Duodenal mucosa (tissue), 2 donors: ENCODE measurements around the gene CD247.

Source experiments
- H3K27ac ChIP-seq: one replicate; pipeline ENCODE4 v1.7.0; 2013; ENCODE audit warnings: low read depth, low read length
- H3K27me3 ChIP-seq, 2 donors: one replicate each; pipeline ENCODE4 v1.7.0; 2013; ENCODE audit warnings: low read length in 2 of 2, control low read depth in 1 of 2; ENCODE audit not compliant: insufficient read depth in 2 of 2, control insufficient read depth in 1 of 2
- H3K36me3 ChIP-seq, 2 donors: one replicate each; pipeline ENCODE4 v1.7.0; 2013; ENCODE audit warnings: low read length in 2 of 2, control low read depth in 1 of 2; ENCODE audit not compliant: insufficient read depth in 2 of 2, control insufficient read depth in 1 of 2
- H3K4me1 ChIP-seq, 2 donors: one replicate each; pipeline ENCODE4 v1.7.0; 2013; ENCODE audit warnings: low read length in 2 of 2, control low read depth in 1 of 2; ENCODE audit not compliant: insufficient read depth in 2 of 2, control insufficient read depth in 1 of 2
- H3K4me3 ChIP-seq, 2 donors: one replicate each; pipeline ENCODE4 v1.7.0; 2013; ENCODE audit warnings: low read length in 2 of 2, low read depth in 1 of 2
- H3K9ac ChIP-seq, 2 donors: one replicate each; pipeline ENCODE4 v1.7.0; 2013; ENCODE audit warnings: low read length in 2 of 2, low read depth in 1 of 2
- H3K9me3 ChIP-seq, 2 donors: one replicate each; pipeline ENCODE4 v1.7.0; 2013; ENCODE audit warnings: low read length in 2 of 2, control low read depth in 1 of 2; ENCODE audit not compliant: control insufficient read depth in 1 of 2

Gene CD247

GRCh38 chr1:167526667-167527383 is 8.5 kb upstream of the CD247 start:
- H3K4me3 ChIP-seq = no peak overlapping the region
- H3K9ac ChIP-seq = no peak overlapping the region
- H3K27me3 ChIP-seq = no peaks in the 10 kb centered on the region
- no peaks in the 10 kb centered on the region for H3K9me3 ChIP-seq
- H3K4me1 ChIP-seq = peaks cover 4 to 10% of the 10 kb centered on the region in 2 donors
- H3K27ac ChIP-seq = no peak overlapping the region
- no peaks in the 10 kb centered on the region for H3K36me3 ChIP-seq

- Histone ChIP-seq H3K4me1 (peaks cover 4 to 10% of the 10 kb centered on the region in 2 donors), H3K27ac (no peak overlapping the region), H3K36me3 (no peaks in the 10 kb centered on the region), H3K27me3 (no peaks in the 10 kb centered on the region), H3K9me3 (no peaks in the 10 kb centered on the region), H3K9ac (no peak overlapping the region), H3K4me3 (no peak overlapping the region)
Observed at GRCh38 chr1:167524651-167525050, 6.3 kb upstream of the CD247 start.

- Histone ChIP-seq H3K4me1 (no peaks in the 10 kb centered on the region), H3K9ac (no peak overlapping the region), H3K9me3 (no peaks in the 10 kb centered on the region), H3K4me3 (no peak overlapping the region), H3K27me3 (no peaks in the 10 kb centered on the region), H3K36me3 (no peaks in the 10 kb centered on the region), H3K27ac (no peak overlapping the region)
Observed at GRCh38 chr1:167522246-167522645, 3.9 kb upstream of the CD247 start.

GRCh38 chr1:167520711-167521206 is 2.4 kb upstream of the CD247 start:
- no peaks in the 10 kb centered on the region for H3K9me3 ChIP-seq
- H3K9ac ChIP-seq = no peak overlapping the region
- H3K4me3 ChIP-seq = no peak overlapping the region
- peaks cover 0 to 2% of the 10 kb centered on the region in 2 donors for H3K27me3 ChIP-seq
- no peaks in the 10 kb centered on the region for H3K4me1 ChIP-seq
- no peak overlapping the region for H3K27ac ChIP-seq
- H3K36me3 ChIP-seq = no peaks in the 10 kb centered on the region

GRCh38 chr1:167517535-167518330 is 596 bp downstream of the CD247 start:
- Histone ChIP-seq H3K36me3 (no peaks in the 10 kb centered on the region), H3K27ac (no peak overlapping the region), H3K4me1 (no peaks in the 10 kb centered on the region), H3K9ac (peak overlapping the region; percentile 45 to 57), H3K4me3 (peak overlapping the region; percentile 51 to 57), H3K9me3 (no peaks in the 10 kb centered on the region), H3K27me3 (peaks cover 0 to 2% of the 10 kb centered on the region in 2 donors)

GRCh38 chr1:167516404-167517388 is 1.6 kb downstream of the CD247 start:
- peak overlapping the region; percentile 51 to 57 for H3K4me3 ChIP-seq
- peaks cover 0 to 10% of the 10 kb centered on the region in 2 donors for H3K4me1 ChIP-seq
- no peaks in the 10 kb centered on the region for H3K9me3 ChIP-seq
- no peak overlapping the region for H3K27ac ChIP-seq
- no peaks in the 10 kb centered on the region for H3K36me3 ChIP-seq
- peak overlapping the region; percentile 45 for H3K9ac ChIP-seq
- H3K27me3 ChIP-seq = peaks cover 0 to 2% of the 10 kb centered on the region in 2 donors

GRCh38 chr1:167515893-167516321 is 2.4 kb downstream of the CD247 start:
- Histone ChIP-seq H3K4me3 (peak overlapping the region; percentile 6 to 51), H3K27ac (no peak overlapping the region), H3K9ac (peak overlapping the region in 1 of 2 donors; percentile 45), H3K9me3 (no peaks in the 10 kb centered on the region), H3K27me3 (peaks cover 0 to 2% of the 10 kb centered on the region in 2 donors), H3K36me3 (no peaks in the 10 kb centered on the region), H3K4me1 (peaks cover 0 to 11% of the 10 kb centered on the region in 2 donors)

- no peaks in the 10 kb centered on the region for H3K36me3 ChIP-seq
- peaks cover under 1 to 11% of the 10 kb centered on the region in 2 donors for H3K4me1 ChIP-seq
- H3K27me3 ChIP-seq = peaks cover 0 to 2% of the 10 kb centered on the region in 2 donors
- H3K9ac ChIP-seq = peak overlapping the region in 1 of 2 donors; percentile 11
- H3K27ac ChIP-seq = no peak overlapping the region
- no peak overlapping the region for H3K4me3 ChIP-seq
- H3K9me3 ChIP-seq = no peaks in the 10 kb centered on the region
Observed at GRCh38 chr1:167515461-167515860, 2.9 kb downstream of the CD247 start.

GRCh38 chr1:167514288-167514687 is 4.0 kb downstream of the CD247 start:
- Histone ChIP-seq H3K4me1 (peaks cover 4 to 11% of the 10 kb centered on the region in 2 donors), H3K4me3 (no peak overlapping the region), H3K36me3 (no peaks in the 10 kb centered on the region), H3K27ac (no peak overlapping the region), H3K27me3 (peaks cover 0 to 2% of the 10 kb centered on the region in 2 donors), H3K9me3 (no peaks in the 10 kb centered on the region), H3K9ac (no peak overlapping the region)
